ENCODE data around the gene KXD1. TPM values are rescaled to one million over a fixed set of nuclear protein-coding genes. Genes with fewer than 3 reads are reported as not detected.
"Not testable (repeated sequence)": the region's sequence is repeated elsewhere in the genome, so short reads cannot be mapped to it uniquely, and the experiment has no call there.

The KXD1 gene
- total RNA-seq, result 75.0 and 82.4 TPM in 2 replicates
- 107 TPM for polyA plus RNA-seq (2012)

GRCh38 chr19:18557411-18558201 lies at the start of gene KXD1:
TSS of gene KXD1 (plus strand) at chr19:18557870. CDS start at chr19:18562057, 4,187 bp downstream.
- peak; percentile 99 for DNase-seq (ENCODE audit: low read depth)

- no peak for DNase-seq (ENCODE audit: low read depth)
These were observed 49.1 kb upstream of the KXD1 start for GRCh38 chr19:18508585-18508984.

- DNase-seq (ENCODE audit: low read depth), result no peak
These were observed 47.5 kb upstream of the KXD1 start for GRCh38 chr19:18510216-18510615.

- no peak for DNase-seq (ENCODE audit: low read depth)
These were observed 43.8 kb upstream of the KXD1 start for GRCh38 chr19:18513868-18514267.

GRCh38 chr19:18514800-18515682 lies 42.6 kb upstream of the KXD1 start:
- DNase-seq (ENCODE audit: low read depth), result no peak

- no peak for DNase-seq (ENCODE audit: low read depth)
These were observed 41.7 kb upstream of the KXD1 start for GRCh38 chr19:18515959-18516358.

GRCh38 chr19:18517606-18518005 lies 40.1 kb upstream of the KXD1 start:
- DNase-seq (ENCODE audit: low read depth), result no peak

GRCh38 chr19:18518639-18519038 lies 39.0 kb upstream of the KXD1 start:
- DNase-seq (ENCODE audit: low read depth), result no peak

- DNase-seq (ENCODE audit: low read depth), result peak; percentile 87
These were observed 37.5 kb upstream of the KXD1 start for GRCh38 chr19:18519962-18520847.

GRCh38 chr19:18520848-18521691 lies 36.6 kb upstream of the KXD1 start:
- DNase-seq (ENCODE audit: low read depth), result peak; percentile 13

- no peak for DNase-seq (ENCODE audit: low read depth)
These were observed 36.0 kb upstream of the KXD1 start, which contains the start of gene ELL for GRCh38 chr19:18521692-18522123. TSS of gene ELL (minus strand) at chr19:18522070. CDS start at chr19:18522055, 15 bp downstream.

GRCh38 chr19:18522124-18522861 lies 35.4 kb upstream of the KXD1 start:
- DNase-seq (ENCODE audit: low read depth), result peak; percentile 100

GRCh38 chr19:18522862-18523440 lies 34.7 kb upstream of the KXD1 start:
- not testable (repeated sequence) for DNase-seq (ENCODE audit: low read depth)

- DNase-seq (ENCODE audit: low read depth), result no peak
These were observed 33.8 kb upstream of the KXD1 start for GRCh38 chr19:18523841-18524240.

GRCh38 chr19:18526316-18526715 lies 31.4 kb upstream of the KXD1 start:
- no peak for DNase-seq (ENCODE audit: low read depth)

GRCh38 chr19:18529782-18530181 lies 27.9 kb upstream of the KXD1 start:
- DNase-seq (ENCODE audit: low read depth), result no peak

GRCh38 chr19:18531485-18531884 lies 26.2 kb upstream of the KXD1 start:
- DNase-seq (ENCODE audit: low read depth), result no peak

- DNase-seq (ENCODE audit: low read depth), result no peak
These were observed 25.3 kb upstream of the KXD1 start for GRCh38 chr19:18532168-18532890.
